Tibial nerve (tissue), 4 donors: ENCODE data around the gene RETSAT. TPM values are rescaled to one million over a fixed set of nuclear protein-coding genes. Genes with fewer than 3 reads are reported as not detected.

Experiments used
- DNase-seq, 2 donors: peaks; one replicate each; pipeline ENCODE4 v3.0.0-alpha.2; 2019; ENCODE audit warnings: low spot score in 2 of 2
- H3K27ac ChIP-seq, 4 donors: fragments of 200-600 bp; sonication (generic) in 3 of 4; one replicate each; pipeline ENCODE4 v1.5.1; 2017 to 2019; ENCODE audit warnings: mild to moderate bottlenecking in 1 of 4
- H3K27me3 ChIP-seq, 2 donors: fragments of 200-600 bp; sonication (generic) in 1 of 2; one replicate each; pipeline versions ENCODE4 v1.5.1 to v1.6.0; 2017 to 2019
- H3K36me3 ChIP-seq, 3 donors: fragments of 200-600 bp; sonication (generic); one replicate each; pipeline ENCODE4 v1.5.1; 2018 to 2019
- H3K4me1 ChIP-seq, 4 donors: fragments of 200-600 bp; sonication (generic) in 3 of 4; one replicate each; pipeline ENCODE4 v1.5.1; 2017 to 2019
- H3K4me3 ChIP-seq, 4 donors: fragments of 200-600 bp; sonication (generic) in 3 of 4; one replicate each; pipeline ENCODE4 v1.5.1; 2017 to 2019; ENCODE audit warnings: mild to moderate bottlenecking in 1 of 4, moderate library complexity in 1 of 4
- H3K9me3 ChIP-seq, 4 donors: fragments of 200-600 bp; sonication (generic) in 3 of 4; one replicate each; pipeline ENCODE4 v1.5.1; 2017 to 2019
- CTCF ChIP-seq, 5 experiments: fragments of 200-600 bp in 3 of 5; fragments of 450-650 bp in 2 of 5; sonication (generic) in 3 of 5; IDR thresholded peaks; one replicate each; pipeline ENCODE4 v1.5.1; 2016 to 2019; ENCODE audit warnings: antibody characterized with exemption in 5 of 5, mild to moderate bottlenecking in 3 of 5, moderate library complexity in 2 of 5
- EP300 ChIP-seq, 2 donors: sonication (generic); formaldehyde crosslinking; IDR thresholded peaks; one replicate each; pipeline ENCODE4 v1.6.1; 2017; ENCODE audit warnings: antibody characterized with exemption in 2 of 2, mild to moderate bottlenecking in 1 of 2
- POLR2A ChIP-seq, 2 donors: fragments of 450-650 bp; IDR thresholded peaks; one replicate each; pipeline ENCODE4 v1.6.1; 2017; ENCODE audit warnings: antibody characterized with exemption in 2 of 2, mild to moderate bottlenecking in 2 of 2, moderate library complexity in 2 of 2
- WGBS, 2 donors: methylation state at CpG; one replicate each; pipeline ENCODE4 v1.1.5; 2018; 5-methylcytosine and 5-hydroxymethylcytosine counted together
- total RNA-seq, 4 donors: library from RNA; depleted of rRNA; stranded (reverse); fragments of >200 nt; gene quantifications; one replicate each; pipeline ENCODE4 v1.1.0, GENCODE V29; 2016

Gene RETSAT
- total RNA-seq: 100 to 1,000 TPM in 2 of 4 donors, 10 to 100 TPM in 2; 74.7 to 113 (median 97.5) TPM

GRCh38 chr2:85354286-85355072, at the start of gene RETSAT, which contains the start of gene ELMOD3:
TSS of gene RETSAT (minus strand) at chr2:85354528. CDS start at chr2:85354507, 21 bp downstream.
TSS of gene ELMOD3 (plus strand) at chr2:85354769. CDS start at chr2:85357199, 2,430 bp downstream.
- peak; percentile 96 to 100 for DNase-seq
- TF ChIP-seq EP300 (IDR thresholded peaks at IDR 0.05) (peak; percentile 74 to 96), POLR2A (IDR thresholded peaks at IDR 0.05) (peak; percentile 80 to 88), CTCF (IDR thresholded peaks at IDR 0.05) (peak in 1 of 5 experiments; percentile 52)
- no peaks in the 10 kb centered on the region for H3K27me3 ChIP-seq
- peak within 1 kb of the TSS; percentile 62 to 90 (median 86) for H3K27ac ChIP-seq
- H3K36me3 ChIP-seq: peaks cover 0 to 39% (median 4%) of the 10 kb centered on the region in 3 donors
- no peaks in the 10 kb centered on the region for H3K9me3 ChIP-seq
- H3K4me3 ChIP-seq: peak within 1 kb of the TSS; percentile 64 to 92 (median 76)
- peaks cover 0 to 35% (median 10%) of the 10 kb centered on the region in 4 donors for H3K4me1 ChIP-seq
- 0 to 1% methylated on average over 31 to 40 of the region's 42 CpGs for WGBS, 2 donors

- Histone ChIP-seq H3K27ac (no peak overlapping the region), H3K27me3 (no peaks in the 10 kb centered on the region), H3K9me3 (peaks cover 0 to 17% (median 2%) of the 10 kb centered on the region in 4 donors), H3K36me3 (peaks cover 0 to 26% (median 0%) of the 10 kb centered on the region in 3 donors), H3K4me3 (no peak overlapping the region), H3K4me1 (peaks cover 0 to 5% (median 3%) of the 10 kb centered on the region in 4 donors)
- no peak for TF ChIP-seq POLR2A (IDR thresholded peaks at IDR 0.05)
- no peak for TF ChIP-seq CTCF (IDR thresholded peaks at IDR 0.05)
- TF ChIP-seq EP300 (IDR thresholded peaks at IDR 0.05): no peak
- no peak for DNase-seq
- 84 to 85% methylated on average over 8 of the region's 8 CpGs for WGBS, 2 donors
Observed at GRCh38 chr2:85401844-85402243, 47.5 kb upstream of the RETSAT start.

DNA sequence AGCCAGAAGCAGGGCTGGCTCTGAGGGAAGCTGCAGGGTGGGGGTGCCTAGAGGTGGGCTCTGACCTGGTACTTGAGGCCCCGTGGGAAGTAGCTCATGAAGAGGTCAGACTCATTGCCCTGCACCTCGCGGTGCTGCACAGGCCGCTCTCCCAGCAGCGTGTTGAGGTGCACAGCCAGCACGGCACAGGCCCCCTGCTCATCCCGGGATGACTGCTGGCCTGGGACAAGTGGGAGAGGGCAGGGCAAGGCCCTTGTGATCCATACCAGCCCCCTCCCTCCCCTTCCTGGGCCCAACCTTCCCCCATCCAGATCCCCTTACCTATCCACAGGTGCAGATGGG, 47.1 kb upstream of the RETSAT start:
- peaks cover 0 to 26% (median 0%) of the 10 kb centered on the region in 3 donors for H3K36me3 ChIP-seq
- WGBS, 2 donors: 84 to 95% methylated on average over 6 to 7 of the region's 7 CpGs
- no peaks in the 10 kb centered on the region for H3K27me3 ChIP-seq
- H3K9me3 ChIP-seq: peaks cover 0 to 17% (median 2%) of the 10 kb centered on the region in 4 donors
- no peak for DNase-seq
- no peak overlapping the region for H3K4me3 ChIP-seq
- H3K4me1 ChIP-seq: peaks cover 0 to 9% (median 3%) of the 10 kb centered on the region in 4 donors
- no peak for TF ChIP-seq POLR2A (IDR thresholded peaks at IDR 0.05)
- no peak for TF ChIP-seq EP300 (IDR thresholded peaks at IDR 0.05)
- no peak for TF ChIP-seq CTCF (IDR thresholded peaks at IDR 0.05)
- H3K27ac ChIP-seq: no peak overlapping the region

GRCh38 chr2:85400541-85401463, 46.5 kb upstream of the RETSAT start:
- DNase-seq: no peak
- Histone ChIP-seq H3K9me3 (peaks cover 0 to 17% (median 2%) of the 10 kb centered on the region in 4 donors), H3K27me3 (no peaks in the 10 kb centered on the region), H3K27ac (no peak overlapping the region), H3K4me1 (peaks cover 0 to 13% (median 0%) of the 10 kb centered on the region in 4 donors), H3K4me3 (no peak overlapping the region), H3K36me3 (peaks cover 0 to 26% (median 0%) of the 10 kb centered on the region in 3 donors)
- WGBS, 2 donors: 85 to 86% methylated on average over 12 to 14 of the region's 14 CpGs
- TF ChIP-seq EP300 (IDR thresholded peaks at IDR 0.05) (no peak), POLR2A (IDR thresholded peaks at IDR 0.05) (no peak)

GRCh38 chr2:85400023-85400422, 45.7 kb upstream of the RETSAT start:
- Histone ChIP-seq H3K4me1 (peaks cover 0 to 13% (median 0%) of the 10 kb centered on the region in 4 donors), H3K27me3 (no peaks in the 10 kb centered on the region), H3K36me3 (peaks cover 0 to 26% (median 0%) of the 10 kb centered on the region in 3 donors), H3K9me3 (peaks cover 0 to 17% (median 2%) of the 10 kb centered on the region in 4 donors), H3K4me3 (no peak overlapping the region), H3K27ac (no peak overlapping the region)
- no peak for TF ChIP-seq EP300 (IDR thresholded peaks at IDR 0.05)
- no peak for TF ChIP-seq CTCF (IDR thresholded peaks at IDR 0.05)
- TF ChIP-seq POLR2A (IDR thresholded peaks at IDR 0.05): no peak
- 91 to 93% methylated on average over 8 of the region's 8 CpGs for WGBS, 2 donors
- no peak for DNase-seq
